Activated T-helper 1 cell treated with anti-CD3 and anti-CD28 coated beads, Interleukin-2, amount 50 U/mL, for 16 hours (primary cell): Measurements from ENCODE around the gene TOP2B.

ENCODE experiments used
- DNase-seq, 2 donors: peaks; one replicate each; pipeline ENCODE4 v3.0.0-alpha.2; 2020; ENCODE audit warnings: low read depth in 1 of 2, low spot score in 1 of 2

Gene TOP2B

GRCh38 chr3:25585361-25586166 is 79.1 kb downstream of the TOP2B start:
- DNase-seq = no peak

DNA sequence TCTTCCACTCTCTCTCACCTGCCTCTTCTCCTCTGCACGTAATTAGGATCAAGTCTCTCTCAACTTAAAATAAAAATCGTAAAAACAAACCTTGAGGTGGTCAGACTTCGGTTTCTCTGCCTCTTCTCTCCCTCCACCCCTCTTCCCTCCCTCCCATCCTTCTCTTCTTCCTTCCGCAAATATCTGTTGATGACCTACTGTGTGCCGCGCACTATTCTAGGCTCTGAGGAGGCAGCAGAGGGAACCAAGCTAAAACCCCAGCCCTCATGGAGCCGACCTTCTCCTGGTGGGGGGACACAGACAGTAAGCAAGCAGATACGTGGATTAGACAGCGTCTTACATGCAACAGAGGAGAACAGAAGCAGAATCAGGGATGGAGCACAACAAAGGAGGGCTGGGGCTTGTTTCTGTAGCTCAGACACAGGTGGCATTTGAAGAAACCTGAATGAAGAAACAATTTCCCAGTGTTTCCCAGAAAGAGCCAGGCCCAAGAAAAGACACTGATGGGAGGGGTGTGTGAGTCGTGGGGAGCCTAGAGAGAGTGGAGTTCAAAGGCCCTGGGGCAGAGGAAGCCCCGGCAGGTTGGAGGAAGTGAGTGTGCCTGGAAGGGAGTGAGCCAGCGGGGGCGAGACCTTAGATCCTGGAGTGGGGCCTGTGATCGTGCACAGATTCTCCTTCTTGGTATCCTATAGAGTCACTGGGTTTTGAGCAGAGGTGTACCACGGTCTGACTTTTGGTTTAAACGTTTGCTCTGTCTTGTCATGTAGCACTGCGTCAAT is 80.5 kb downstream of the TOP2B start:
- DNase-seq = no peak

DNA sequence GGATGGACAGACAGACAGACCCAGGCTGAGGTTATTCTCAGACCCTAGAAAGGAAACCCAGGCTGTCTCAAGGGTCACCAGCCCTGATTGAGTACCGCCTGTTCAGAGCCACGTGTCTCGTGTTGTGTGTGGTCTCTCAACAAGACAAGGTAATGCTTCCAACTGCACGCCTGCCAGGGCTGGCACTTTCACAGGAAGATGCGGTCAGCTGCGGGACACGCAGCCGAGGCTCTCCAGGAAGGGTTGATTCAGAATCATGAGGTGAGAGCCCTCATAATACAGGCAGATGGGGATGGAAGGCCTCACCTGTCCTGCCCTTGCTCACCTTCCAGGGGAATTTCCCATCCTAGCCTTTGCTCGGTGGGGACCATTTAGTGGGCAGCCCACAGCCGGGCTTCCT is 81.4 kb downstream of the TOP2B start:
- no peak for DNase-seq

GRCh38 chr3:25582242-25582641 is 82.5 kb downstream of the TOP2B start:
- no peak for DNase-seq

DNA sequence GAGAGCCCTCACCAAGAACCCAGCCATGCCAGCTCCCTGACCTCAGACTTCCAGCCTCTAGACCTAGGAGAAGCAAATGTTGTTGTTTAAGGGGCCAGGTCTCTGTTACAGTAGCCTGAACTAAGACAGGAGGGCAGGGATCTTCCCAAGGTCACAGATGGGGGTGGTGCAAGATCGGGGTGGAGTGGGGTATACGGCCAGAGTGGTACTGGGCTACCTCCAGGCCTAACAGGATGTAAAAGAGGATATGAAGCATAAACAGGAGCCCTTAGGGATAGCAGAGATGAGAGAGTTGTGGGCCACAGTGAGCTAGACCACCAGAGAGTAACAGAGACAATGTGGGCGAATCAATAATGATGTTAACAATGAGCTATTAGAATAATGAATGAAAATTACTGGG is 82.9 kb downstream of the TOP2B start:
- DNase-seq = no peak

DNA sequence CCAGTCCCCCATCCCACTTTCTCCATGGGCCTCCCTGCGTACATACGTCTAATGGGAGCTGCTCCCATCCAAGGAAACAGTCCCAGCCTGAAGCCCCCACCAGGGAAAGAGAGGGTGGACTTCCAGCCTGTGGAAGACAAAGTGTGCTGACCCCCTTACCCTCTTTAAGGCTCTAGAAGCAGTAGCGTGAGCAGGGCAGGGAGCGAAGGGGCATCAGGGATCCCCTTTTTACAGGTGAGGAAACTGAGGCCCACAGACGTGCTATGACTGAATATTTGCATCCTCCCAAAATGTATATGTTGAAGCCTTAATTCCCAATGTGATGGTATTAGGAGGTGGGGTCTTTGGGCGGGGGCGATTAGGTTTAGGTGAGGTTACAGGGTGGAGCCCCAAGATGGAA is 83.4 kb downstream of the TOP2B start:
- no peak for DNase-seq

DNA sequence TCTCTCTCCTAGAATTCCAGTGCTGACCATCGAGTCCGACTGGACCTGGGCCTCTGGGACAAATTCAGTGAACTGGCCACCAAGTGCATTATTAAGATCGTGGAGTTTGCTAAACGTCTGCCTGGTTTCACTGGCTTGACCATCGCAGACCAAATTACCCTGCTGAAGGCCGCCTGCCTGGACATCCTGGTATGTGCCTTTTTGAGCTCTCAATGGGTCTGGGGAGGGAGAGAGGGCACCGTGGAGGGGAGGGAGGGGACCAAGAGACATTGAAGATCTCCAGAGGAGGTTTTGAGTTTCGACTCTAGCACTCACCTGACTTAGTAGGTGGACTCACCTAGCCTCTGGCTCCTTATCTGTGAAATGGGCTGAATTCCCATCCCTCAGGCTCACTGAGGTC is 84.2 kb downstream of the TOP2B start:
- no peak for DNase-seq

- DNase-seq = no peak
Observed at GRCh38 chr3:25578059-25578458, 86.6 kb downstream of the TOP2B start.

- DNase-seq = no peak
Observed at GRCh38 chr3:25576831-25577454, 87.8 kb downstream of the TOP2B start.

GRCh38 chr3:25576146-25576545 is 88.6 kb downstream of the TOP2B start:
- no peak for DNase-seq

DNA sequence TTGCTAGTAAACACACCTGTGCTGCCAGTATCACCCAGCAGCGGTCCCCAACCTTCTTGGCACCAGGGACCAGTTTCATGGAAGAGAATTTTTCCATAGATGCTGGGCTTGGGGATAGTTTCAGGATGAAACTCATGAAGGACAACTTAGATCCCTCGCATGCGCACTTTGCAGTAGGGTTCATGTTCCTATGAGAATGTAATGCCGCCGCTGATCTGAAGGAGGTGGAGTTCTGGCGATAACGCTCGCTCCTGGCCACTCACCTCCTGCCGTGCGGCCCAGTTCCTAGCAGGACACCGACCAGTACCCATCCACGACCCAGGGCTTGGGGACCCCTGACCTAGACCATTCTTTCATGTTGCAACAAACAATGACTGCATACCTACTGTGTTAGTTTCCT is 89.7 kb downstream of the TOP2B start:
- no peak for DNase-seq

DNA sequence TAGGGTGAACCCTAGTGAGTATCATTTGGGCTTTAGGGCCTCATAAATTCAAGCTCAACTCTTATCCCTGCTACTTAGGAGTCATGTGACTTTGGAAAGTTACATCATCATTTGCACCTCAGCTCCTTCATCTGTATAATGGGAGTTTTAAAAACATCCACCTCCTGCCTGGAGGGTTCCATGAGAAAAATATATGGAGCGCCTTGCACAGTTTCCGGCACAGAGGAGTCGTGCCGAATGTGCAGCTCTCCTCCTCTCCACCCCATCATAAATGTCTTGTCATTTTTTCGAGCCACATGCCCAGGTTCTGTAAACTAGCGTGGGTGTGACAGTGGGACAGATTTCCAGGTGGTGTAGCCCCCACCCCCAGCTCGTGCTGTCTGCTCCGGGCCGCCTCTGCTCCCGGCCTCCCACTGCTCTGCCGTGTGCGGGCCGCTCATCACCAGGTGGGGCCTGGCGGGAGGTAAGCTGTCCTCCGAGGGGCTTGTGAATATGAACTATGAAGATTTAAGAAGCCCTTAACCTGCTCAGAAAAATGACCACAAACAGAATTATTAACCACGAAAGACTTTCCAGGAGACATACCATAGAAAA is 90.4 kb downstream of the TOP2B start:
- DNase-seq = no peak

DNA sequence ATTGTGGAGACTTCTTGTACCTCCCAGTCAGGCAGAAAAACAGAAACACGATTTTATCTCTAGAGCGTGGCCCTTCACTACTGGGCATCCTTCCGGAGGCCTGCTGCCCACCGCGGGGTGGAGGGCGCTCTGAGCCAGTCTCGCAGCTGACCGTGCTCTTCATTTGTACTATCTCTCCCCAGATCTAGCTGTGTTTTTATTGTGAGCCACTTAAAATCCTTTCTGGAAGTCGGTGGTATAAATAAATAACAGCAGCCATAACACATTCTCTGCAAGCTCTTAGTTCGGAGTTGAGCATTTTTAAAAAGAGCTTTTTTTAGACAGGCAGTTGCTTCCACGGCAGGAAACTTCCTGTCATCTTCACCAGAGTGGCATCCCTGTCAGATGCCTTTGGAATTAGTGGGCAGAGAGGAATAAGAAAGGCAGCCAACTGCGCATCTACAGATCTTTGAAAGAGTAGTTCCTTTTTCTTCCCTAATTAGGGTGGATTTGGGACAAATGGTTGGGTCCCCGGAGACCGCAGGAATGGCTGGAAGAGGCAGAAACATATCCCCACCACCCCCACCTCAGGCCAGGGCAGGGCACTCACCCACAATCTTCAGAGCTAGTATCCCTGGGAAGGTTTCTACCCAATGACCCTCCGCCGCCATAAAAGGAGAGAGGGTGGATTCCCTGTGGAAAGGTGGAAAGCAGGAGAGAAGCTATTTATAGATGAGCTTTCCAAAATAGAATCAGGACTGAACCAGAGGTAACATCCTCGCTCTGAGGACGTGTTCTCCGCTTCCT is 91.1 kb downstream of the TOP2B start:
- DNase-seq = no peak

- no peak for DNase-seq
Observed at GRCh38 chr3:25572919-25573385, 91.8 kb downstream of the TOP2B start.

GRCh38 chr3:25572336-25572735 is 92.4 kb downstream of the TOP2B start:
- DNase-seq = no peak

- DNase-seq = no peak
Observed at GRCh38 chr3:25571285-25571684, 93.4 kb downstream of the TOP2B start.

DNA sequence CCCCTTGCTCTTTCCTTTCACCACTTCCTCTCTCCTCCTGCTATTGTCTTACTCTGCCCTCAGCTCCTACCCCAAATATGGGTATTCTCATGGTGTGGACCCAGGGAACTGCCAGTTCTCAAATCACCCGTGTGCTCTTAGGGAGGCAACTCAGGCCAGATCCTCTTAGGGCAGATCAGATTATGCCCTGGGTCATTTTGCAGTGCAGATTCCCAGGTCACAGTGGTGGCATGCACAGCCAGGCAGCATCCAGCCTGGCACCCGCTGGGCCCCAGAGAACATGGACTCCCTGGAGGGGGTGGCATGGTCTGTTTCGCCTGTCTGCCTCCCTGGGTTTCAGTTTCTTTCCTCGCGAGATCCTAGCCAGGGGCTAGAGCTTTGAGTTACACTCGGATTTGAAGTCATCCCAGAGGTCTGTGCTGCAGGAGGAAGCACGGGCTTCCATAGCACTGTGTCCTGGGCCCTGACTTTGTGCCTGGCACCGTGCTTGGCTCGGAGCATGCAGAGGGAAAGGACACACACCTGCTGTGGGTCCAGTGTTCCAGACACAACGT is 96.1 kb downstream of the TOP2B start:
- DNase-seq = no peak

- no peak for DNase-seq
Observed at GRCh38 chr3:25567806-25568524, 96.7 kb downstream of the TOP2B start.

DNA sequence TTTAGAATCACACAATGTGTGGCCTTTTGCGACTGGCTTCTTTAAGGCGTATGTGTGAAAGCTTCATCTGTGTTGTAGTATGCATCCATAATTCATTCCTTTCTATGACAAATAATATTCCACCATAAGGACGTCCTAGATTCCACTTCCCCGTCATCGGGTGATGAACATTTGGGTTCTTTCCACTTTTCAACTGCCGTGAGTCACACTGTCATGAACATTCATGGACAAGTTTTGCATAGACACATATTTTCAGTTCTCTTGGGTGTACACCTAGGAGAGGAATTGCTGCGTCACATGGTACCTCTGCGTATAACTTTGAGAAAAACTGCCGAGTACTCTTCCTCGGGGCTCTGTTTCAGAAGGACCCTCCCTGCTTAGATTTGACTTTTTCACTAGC is 97.3 kb downstream of the TOP2B start:
- DNase-seq = no peak

DNA sequence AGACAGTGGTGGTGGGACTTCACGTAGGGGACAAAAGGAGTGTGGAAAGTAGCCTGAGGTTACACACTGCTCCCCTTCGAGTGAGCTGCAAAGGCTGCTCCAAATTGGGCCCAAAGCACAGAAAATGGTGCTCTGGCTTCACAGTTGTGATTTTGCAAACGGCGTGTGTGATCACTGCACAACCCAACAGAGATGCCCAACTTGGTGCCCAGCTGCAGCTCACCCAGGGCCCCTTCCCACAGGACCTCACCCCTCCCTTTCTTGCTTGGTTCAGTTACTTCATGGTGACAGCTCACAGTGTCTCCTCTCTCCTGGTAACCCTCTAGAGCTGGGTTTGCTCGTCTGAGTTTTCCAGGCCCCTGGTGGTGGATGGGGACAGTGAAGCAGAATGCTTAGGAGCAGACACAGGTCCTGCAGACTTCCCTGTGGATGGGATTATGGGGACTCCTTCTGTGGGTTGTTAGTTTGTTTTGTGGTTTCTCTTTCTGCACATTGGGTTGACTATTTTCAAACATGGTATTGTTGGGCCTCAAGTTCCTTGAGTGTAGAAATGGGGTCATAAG is 98.3 kb downstream of the TOP2B start:
- no peak for DNase-seq
